Measurements from ENCODE around the gene TPSG1.
"Not testable (repeated sequence)": the region's sequence is repeated elsewhere in the genome, so short reads cannot be mapped to it uniquely, and the experiment has no call there.

The TPSG1 gene

DNA sequence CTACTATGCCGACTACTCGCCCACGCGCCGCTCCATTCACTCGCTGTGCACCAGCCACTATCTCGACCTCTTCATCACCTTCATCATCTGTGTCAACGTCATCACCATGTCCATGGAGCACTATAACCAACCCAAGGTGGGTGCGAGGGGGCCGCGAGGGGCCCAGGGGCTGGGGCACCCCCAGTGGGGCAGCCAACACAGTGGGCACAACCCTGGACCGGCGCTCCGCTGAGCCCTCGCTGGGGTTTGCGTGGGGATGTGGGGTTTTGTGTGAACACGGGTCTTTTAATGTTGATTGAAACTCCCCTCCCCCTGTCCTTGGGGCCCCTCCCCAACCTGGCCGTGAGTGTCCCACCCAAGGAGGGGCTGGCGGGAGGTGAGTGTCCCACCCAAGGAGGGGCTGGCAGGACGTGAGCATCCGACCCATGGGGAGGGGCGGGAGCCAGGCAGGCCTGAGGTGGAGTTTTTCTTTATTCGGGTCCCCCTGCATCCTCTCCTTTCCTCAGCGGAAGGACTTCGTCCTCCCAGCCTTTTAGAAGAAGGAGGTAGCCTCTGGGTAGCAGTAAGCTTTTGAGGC is 11.2 kb downstream of the TPSG1 start:
- no peak for DNase-seq

DNA sequence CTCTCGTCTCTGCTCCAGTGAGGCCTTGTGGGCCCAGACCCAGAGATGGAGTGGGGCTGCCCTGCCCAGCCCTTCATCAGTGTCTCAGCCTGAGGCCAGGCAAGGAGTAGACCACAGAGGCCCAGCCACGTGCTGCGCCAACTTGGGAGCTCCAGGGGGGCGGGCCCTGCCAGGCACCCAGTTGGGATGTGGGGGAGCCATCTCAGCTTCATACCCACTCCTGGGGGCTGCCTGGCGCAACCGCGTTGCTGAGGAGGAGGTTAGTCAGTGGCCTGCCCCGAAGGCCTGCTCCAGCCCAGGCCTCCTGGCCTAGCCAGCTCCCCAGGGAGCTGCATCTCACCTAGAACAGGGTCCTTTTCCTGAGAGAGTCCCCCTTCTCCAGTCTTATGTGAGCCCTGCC is 11.8 kb downstream of the TPSG1 start:
- no peak for DNase-seq

DNA sequence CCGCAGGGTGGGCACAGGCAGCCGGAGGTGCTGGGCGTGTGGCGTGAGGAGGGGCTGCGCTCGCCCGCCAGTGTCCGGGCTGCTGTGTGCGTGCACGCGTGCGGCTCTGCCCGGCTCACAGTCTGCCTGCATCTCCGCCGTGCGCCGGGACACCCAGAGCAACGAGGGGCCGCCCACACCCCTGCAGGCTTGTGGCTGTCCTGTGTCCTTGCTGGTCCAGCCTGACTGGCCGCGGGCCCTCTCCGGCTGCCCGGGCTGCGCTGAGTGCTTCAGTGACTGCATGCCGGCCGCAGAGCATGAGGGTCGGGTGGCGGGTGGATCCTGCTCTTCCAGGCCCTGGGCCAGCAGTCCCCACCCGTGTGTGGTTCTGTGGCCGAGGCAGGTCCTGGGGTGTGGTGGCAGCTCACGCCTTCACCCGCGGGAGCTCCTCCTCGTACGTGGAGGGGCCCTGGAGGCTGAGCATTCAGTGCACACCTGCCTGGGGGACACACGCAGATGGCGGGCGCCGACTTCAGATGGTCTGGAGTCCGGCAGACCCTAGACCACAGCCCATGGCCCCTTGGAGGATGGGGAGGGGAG is 12.4 kb downstream of the TPSG1 start:
- no peak for DNase-seq

DNA sequence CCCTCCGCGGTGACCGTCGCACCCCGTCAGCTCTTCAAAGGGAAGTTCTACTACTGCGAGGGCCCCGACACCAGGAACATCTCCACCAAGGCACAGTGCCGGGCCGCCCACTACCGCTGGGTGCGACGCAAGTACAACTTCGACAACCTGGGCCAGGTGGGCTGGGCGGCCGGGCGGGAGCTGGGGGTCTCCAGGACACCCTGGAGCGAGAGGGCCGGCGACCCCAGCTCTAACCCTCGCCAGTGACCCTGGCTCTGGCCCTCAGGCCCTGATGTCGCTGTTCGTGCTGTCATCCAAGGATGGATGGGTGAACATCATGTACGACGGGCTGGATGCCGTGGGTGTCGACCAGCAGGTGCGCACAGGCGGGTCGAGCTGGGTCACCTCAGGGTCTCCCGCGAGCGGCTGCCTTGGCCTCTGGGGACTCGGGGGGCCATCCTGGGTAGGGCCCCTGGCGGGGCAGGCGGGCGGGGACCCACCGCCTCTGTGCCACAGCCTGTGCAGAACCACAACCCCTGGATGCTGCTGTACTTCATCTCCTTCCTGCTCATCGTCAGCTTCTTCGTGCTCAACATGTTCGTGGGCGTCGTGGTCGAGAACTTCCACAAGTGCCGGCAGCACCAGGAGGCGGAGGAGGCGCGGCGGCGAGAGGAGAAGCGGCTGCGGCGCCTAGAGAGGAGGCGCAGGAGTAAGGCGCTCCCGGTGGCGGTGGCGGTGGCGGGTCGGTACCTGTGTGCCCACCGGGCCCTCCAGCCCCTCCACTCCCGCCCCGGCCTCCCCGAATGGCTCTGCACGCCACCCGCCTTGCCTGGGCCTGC is 13.4 kb downstream of the TPSG1 start:
- DNase-seq, result no peak

DNA sequence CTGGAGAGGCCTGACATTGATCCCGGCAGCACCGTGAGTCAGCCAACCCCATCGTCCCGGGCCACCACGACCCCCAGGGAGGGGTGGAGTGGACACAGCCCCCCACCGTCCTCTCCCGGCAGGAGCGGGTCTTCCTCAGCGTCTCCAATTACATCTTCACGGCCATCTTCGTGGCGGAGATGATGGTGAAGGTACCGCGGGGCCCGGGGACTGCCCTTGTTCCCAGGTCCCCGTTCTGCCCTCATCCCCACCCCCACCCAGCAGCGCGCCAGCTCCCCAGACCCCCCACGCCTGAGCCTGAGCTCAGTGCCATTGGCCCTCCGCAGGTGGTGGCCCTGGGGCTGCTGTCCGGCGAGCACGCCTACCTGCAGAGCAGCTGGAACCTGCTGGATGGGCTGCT is 14.6 kb downstream of the TPSG1 start:
- no peak for DNase-seq

DNA sequence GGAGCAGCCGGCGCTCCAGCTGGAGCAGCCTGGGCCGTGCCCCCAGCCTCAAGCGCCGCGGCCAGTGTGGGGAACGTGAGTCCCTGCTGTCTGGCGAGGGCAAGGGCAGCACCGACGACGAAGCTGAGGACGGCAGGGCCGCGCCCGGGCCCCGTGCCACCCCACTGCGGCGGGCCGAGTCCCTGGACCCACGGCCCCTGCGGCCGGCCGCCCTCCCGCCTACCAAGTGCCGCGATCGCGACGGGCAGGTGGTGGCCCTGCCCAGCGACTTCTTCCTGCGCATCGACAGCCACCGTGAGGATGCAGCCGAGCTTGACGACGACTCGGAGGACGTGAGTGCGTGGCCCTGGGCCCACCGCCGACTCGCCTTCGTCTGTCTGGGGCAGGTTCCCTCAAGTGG is 16.0 kb downstream of the TPSG1 start:
- DNase-seq, result no peak

DNA sequence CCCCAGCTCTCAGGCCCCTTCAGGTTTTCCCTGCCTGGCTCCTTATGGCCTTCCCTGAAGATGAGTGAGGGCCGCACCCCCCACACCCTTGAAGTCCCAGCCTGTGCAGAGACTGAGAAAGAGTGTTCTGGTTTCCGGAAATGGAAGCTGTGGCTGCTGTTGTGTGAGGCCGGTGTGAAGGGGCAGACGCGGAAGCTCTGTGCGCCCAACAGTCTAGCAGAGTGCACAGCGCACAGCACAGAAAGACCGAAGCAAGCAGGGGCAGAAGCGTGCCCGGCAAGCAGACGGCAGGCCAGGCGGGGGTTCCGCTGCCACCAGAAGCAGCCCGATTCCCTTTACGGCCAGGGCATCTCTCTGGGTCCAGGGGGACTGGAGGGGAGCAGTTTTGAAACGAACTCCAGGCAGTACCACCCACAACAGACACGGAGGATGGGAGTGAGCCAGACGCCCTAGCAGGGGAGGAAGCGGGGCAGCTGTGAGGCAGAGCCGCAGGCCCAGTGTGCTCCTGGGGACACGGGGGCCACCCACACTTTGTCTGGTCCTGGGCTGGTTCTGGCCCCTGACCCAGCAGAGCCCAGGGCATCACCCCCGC is 16.7 kb downstream of the TPSG1 start:
- no peak for DNase-seq

DNA sequence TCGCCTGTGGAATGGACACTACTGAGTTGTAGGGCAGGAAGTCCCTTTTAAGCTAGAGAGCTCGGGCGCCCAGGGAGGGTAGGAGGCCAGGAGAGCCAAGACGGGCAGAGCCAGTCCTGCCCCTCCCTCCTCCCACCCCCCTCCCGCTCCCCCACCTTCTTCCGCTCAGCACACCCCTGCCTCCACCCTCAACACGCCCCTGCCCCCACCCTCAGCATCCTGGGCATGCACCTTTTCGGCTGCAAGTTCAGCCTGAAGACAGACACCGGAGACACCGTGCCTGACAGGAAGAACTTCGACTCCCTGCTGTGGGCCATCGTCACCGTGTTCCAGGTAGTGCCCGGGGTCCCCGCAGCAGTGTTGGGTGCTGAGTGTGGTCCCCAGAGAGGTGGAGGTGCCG is 18.3 kb downstream of the TPSG1 start:
- no peak for DNase-seq

DNA sequence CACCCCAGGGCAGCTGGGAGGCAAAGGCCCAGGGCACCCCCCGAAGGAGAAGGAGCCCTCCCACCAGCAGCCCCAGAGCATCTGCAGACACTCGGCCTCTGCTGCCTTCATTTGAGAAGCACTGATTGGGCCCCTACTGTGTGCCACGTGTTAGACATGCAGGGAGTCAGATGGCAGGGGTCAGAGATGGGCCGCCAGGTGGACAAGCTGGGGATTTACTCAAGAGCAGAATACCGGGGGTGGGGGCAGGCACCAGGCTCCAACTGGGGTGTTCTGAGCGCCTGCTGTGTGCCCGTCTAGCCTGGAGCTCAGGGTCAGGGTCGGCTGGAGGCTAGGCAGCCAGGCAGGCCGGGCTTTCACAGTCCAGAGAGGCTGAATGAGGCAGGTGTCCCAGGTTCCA is 18.7 kb downstream of the TPSG1 start:
- DNase-seq, result no peak

DNA sequence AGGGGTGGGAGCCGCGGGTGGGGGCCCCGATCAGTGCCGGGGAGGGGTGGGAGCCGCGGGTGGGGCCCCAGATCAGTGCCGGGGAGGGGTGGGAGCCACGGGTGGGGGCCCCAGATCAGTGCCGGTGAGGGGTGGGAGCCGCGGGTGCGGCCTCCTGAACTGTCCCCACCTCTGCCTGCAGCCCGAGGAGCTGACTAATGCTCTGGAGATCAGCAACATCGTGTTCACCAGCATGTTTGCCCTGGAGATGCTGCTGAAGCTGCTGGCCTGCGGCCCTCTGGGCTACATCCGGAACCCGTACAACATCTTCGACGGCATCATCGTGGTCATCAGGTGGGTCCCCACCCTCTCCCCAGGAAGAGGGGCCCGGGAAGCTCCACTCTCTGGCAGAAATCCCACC is 20.1 kb downstream of the TPSG1 start:
- no peak for DNase-seq

DNA sequence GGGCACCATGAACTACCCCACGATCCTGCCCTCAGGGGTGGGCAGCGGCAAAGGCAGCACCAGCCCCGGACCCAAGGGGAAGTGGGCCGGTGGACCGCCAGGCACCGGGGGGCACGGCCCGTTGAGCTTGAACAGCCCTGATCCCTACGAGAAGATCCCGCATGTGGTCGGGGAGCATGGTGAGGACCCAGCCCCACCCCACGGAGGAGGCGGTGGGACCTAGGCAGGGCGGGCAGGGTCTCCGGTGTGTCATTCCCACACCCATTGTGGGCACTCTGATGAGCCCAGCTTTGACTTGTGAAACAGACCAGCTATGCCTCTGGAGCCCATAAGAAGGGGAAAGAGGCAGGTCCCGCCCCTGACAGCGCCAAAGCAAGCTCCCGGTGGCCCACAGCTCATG is 22.8 kb downstream of the TPSG1 start:
- DNase-seq, result no peak

DNA sequence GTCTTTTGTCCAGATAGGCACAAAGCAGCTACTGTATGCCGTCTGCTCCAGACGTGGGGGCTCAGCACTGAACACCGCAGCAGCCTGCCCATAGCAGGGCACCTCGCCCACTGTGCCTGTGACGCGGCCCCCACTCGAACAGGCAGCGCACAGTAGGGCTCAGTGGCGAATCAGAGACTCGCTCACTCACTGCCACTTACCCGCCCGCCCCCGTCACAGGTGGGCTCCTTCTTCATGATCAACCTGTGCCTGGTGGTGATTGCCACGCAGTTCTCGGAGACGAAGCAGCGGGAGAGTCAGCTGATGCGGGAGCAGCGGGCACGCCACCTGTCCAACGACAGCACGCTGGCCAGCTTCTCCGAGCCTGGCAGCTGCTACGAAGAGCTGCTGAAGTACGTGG is 23.6 kb downstream of the TPSG1 start:
- DNase-seq, result no peak

DNA sequence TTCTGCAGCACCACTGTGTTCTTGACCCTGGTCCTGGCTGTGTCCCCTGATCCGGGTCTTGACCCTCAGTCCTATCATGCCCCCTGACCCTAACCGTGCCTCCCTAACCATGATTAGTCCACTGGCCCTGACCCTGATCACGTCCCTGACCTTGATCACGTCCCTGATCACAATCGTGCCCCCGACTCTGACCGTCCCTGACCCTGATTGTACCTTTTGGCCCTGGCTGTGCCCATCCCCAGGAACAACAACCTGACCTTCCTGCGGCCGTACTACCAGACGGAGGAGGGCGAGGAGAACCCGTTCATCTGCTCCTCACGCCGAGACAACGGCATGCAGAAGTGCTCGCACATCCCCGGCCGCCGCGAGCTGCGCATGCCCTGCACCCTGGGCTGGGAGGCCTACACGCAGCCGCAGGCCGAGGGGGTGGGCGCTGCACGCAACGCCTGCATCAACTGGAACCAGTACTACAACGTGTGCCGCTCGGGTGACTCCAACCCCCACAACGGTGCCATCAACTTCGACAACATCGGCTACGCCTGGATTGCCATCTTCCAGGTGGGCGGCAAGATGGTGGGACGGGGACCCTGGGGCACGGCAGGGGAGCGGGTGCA is 24.9 kb downstream of the TPSG1 start:
- DNase-seq, result no peak

DNA sequence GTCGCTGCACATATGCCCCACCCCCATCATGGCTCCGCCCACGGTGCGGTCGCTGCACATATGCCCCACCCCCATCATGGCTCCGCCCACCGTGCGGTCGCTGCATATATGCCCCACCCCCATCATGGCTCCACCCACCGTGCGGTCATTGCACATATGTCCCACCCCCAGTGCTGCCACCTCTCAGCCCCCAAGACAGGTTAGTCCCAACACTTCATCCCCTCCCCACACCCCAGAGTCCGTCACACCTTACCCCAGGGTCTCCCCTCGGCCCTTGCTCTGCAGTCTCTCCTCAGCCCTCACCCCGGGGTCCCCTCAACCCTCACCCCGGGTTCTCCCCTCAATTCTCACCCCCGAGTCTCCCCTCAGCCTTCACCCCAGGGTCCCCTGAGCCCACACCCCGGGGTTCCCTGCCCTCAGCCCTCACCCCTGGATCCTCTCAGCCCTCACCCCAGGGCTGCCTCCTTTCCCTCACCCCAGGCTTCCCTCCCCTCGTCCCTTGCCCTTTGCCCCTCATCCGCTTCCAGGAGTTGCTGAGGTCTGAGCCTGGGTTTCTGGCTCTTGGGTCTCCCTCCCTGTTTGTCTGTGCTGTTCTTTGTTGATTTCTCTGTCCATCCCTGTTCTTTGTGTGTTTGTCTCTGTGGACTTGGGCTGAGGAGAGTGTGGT is 25.6 kb downstream of the TPSG1 start:
- DNase-seq, result no peak

DNA sequence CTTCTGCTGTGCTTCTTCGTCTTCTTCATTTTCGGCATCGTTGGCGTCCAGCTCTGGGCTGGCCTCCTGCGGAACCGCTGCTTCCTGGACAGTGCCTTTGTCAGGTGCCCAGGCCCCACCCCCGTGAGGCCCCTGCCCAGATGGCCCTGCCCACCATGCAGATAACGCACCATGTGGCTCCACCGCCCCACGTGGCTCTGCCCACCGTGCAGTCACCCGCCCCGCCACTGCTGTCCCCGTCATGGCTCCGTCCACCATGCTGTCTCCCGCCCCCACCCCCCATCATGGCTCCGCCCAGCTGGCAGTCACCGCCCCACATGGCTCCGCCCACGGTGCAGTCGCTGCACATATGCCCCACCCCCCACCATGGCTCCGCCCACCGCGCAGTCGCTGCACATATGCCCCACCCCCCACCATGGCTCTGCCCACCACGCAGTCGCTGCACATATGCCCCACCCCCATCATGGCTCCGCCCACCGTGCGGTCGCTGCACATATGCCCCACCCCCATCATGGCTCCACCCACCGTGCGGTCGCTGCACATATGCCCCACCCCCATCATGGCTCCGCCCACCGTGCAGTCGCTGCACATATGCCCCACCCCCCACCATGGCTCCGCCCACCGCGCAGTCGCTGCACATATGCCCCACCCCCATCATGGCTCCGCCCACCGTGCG is 26.3 kb downstream of the TPSG1 start:
- DNase-seq, result not testable (repeated sequence)

DNA sequence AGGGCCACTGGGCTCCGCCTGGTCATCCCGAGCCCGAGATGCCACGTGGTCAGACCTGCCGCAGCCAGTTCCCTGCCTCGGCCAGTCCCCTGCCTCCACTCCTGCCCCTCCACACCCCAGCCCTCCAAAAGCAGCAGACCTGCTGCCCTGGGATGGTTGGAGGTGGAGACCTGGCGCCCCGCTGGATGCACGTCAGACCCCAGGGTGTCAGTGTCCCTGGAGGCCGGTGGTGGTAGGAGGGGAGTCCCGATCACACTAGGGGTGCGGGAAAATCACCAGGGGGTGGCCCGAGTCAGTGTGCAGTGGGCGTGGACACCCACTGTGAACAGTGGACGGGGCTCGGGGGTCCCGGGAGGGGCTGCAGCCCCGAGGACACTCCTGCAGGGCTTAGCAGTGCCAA is 26.9 kb downstream of the TPSG1 start:
- no peak for DNase-seq

DNA sequence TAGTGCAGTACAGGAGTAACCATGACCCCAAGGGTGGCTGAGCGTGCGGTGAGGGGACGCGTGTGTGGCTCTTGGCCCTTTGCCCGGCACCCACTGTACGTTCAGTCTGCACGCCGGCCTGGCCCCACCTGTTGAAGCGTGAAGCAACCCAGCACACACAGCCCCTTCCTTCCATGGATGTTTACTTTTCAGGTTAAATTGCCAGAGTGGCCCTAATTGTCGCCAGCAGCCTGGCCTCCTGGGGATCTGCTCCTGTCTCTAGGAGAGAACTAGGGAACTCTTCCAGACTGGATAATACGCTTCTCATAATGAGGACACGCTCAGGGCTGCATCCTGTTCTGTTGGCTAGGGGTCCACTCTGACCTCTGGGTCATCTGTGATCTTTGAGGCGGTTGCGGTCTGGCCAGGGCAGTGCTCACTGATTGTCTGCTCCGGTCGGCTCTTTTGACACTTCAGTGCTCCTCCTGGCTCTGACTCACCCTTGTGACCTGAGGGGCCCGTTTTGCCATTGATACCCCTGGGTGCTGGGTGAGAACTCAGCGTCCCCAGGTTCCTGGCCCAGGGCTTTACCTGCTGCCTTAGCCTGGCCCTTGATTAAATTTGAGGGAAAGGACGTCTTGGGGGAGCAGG is 27.7 kb downstream of the TPSG1 start:
- no peak for DNase-seq

DNA sequence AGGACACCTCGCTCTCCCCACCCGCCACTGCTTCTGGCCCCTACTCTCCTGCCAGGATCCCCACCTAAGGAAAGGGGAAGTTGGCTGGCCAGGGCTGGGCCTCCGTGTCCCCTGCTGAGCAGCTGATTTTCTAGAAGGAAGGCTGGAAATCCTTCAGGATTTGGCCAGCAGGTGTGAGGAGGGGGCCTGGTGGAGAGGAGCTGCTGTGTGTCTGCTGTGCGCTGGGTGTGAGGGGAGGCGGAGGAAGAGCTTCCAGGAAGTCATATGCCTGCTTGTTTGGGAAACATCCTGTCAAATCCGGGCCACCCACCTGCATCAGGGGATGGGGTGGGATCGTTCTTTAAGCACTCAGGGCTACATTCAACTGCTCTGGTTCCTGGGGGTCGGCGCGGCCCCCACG is 28.6 kb downstream of the TPSG1 start:
- DNase-seq, result no peak

DNA sequence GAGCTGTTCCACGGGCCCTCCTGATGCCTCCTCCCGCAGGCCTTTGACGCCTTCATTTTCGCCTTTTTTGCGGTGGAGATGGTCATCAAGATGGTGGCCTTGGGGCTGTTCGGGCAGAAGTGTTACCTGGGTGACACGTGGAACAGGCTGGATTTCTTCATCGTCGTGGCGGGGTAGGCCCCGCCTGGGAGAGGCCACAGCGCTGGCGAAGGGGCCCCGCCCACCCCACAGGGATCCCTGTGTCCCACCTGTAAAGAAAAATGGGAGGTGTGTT is 29.7 kb downstream of the TPSG1 start:
- no peak for DNase-seq

DNA sequence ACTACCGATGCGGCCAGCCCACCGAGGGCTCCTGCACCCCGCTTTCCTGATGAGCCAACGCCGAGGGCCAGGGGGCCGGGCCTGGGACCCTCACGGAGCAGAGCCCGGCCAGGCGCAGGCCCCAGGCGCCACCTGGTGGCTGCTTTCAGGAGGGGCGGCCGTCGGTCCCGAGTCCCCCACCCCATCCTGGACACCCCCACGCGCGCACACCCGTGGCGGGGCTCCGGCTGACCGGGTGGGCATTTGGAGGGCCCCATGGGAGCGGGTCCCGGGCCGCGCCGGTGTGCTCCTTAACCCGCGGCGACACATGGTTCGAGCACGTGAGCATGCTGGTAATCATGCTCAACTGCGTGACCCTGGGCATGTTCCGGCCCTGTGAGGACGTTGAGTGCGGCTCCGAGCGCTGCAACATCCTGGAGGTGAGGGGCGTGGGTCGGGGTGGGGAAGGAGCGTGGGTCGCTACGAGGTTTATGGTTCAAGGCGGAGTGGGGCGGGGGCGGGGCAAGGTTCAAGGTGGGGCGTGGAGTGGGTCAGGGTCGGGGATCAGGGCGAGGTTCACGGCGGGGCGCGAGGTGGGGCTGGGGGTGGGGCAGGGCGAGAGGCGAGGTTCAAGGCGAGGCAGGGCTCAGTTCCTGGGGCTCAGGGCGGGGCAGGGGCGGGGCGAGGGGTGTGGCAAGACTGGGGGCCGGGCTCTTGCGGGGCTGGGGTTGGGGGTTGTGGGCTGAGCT is 30.2 kb downstream of the TPSG1 start:
- no peak for DNase-seq

DNA sequence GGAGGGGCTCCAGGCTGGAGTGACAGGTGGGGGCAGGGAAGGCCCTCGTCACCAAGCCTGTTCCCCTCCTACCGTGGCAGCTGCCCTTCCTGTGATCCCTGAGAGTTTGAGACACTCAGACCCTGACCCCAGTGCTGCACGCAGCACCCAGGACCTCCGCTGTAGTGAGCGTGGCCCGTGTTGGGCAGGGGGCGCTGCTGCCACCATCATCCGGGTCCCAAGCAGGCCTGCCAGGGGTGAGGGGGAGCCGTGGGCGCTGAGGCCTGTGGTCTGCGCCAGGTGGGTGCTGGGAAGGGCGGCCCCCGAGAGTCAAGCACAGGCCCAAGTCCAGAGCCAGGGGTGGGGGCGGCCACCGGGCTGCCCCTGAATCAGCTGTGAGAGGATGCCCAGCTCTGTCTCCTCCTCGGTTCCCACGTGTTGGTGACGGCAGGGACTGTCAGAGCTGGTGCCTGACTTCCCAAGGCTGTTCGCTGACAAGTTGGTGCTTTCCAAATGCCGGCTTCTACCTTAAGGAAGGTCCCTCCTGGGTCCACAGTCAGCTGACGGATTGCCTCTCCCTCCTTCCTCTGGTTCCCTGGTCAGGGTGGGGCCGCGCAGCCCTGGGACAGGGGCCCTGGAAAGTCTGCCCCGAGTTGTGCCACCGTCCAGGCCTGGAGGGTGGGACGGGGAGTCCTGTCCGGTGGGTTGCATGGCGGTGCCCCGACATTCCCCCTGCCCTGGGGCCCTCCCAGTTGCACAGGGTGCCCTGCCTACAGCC is 31.1 kb downstream of the TPSG1 start:
- DNase-seq, result no peak

Data from effector CD4-positive, alpha-beta T cell (primary cell).